ENCODE measurements around the gene ECI2. TPM values are rescaled to one million over a fixed set of nuclear protein-coding genes. Genes with fewer than 3 reads are reported as not detected.

Gene ECI2, protein sequence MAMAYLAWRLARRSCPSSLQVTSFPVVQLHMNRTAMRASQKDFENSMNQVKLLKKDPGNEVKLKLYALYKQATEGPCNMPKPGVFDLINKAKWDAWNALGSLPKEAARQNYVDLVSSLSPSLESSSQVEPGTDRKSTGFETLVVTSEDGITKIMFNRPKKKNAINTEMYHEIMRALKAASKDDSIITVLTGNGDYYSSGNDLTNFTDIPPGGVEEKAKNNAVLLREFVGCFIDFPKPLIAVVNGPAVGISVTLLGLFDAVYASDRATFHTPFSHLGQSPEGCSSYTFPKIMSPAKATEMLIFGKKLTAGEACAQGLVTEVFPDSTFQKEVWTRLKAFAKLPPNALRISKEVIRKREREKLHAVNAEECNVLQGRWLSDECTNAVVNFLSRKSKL
- total RNA-seq = 88.3 and 120 TPM in 2 replicates

DNA sequence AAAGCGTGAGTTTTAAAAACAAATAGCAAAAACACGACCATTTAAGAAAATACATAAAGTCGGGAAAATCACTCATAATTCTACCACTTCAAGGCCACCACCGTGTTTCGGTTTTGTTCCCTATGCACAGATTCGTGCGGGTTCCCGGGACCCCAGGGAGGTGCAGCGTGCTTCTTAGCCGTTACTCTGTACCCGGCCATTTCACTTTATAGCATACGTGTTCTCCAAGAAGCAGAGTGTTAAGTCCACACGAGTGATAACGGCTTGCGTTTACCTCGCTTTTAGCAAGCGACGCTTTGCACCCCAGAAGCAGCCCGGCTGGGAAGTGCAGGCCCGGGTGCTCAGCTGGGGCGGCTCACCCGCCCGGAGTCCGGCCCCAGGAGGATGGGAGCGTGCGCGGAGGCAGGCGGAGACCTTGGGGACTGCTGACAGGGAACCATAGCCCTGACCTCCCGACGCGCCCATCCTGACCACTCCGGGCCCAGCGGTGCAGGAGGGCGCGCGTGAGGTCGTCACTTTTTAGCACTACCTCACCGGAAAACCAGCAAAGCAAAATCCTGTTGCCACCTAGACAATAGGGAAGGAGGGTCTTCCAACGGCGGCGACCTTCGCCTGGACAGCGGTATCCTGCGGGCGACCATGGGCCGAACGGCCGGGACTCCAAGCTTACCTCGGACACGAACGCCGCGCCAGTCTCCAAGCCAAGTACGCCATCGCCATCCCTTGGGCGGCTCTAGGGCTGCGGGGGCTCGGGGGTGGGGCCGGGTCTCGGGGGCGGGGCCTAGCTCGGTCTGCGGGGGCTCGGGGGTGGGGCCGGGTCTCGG lies at the start of gene ECI2:
ECI2 (minus strand) TSS at position 735 of the 824 bp plus-strand sequence; CDS start at position 720, 15 bp downstream.
- DNase-seq (ENCODE audit: low read depth) = no peak
- peak within 1 kb of the TSS; percentile 80 for H3K4me3 ChIP-seq (ENCODE audit: low read depth, low read length)
- TF ChIP-seq, protein P1, sequence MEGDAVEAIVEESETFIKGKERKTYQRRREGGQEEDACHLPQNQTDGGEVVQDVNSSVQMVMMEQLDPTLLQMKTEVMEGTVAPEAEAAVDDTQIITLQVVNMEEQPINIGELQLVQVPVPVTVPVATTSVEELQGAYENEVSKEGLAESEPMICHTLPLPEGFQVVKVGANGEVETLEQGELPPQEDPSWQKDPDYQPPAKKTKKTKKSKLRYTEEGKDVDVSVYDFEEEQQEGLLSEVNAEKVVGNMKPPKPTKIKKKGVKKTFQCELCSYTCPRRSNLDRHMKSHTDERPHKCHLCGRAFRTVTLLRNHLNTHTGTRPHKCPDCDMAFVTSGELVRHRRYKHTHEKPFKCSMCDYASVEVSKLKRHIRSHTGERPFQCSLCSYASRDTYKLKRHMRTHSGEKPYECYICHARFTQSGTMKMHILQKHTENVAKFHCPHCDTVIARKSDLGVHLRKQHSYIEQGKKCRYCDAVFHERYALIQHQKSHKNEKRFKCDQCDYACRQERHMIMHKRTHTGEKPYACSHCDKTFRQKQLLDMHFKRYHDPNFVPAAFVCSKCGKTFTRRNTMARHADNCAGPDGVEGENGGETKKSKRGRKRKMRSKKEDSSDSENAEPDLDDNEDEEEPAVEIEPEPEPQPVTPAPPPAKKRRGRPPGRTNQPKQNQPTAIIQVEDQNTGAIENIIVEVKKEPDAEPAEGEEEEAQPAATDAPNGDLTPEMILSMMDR (conservative IDR thresholded peaks at IDR 0.05; ENCODE audit: low read depth, low read length) = no peak

DNA sequence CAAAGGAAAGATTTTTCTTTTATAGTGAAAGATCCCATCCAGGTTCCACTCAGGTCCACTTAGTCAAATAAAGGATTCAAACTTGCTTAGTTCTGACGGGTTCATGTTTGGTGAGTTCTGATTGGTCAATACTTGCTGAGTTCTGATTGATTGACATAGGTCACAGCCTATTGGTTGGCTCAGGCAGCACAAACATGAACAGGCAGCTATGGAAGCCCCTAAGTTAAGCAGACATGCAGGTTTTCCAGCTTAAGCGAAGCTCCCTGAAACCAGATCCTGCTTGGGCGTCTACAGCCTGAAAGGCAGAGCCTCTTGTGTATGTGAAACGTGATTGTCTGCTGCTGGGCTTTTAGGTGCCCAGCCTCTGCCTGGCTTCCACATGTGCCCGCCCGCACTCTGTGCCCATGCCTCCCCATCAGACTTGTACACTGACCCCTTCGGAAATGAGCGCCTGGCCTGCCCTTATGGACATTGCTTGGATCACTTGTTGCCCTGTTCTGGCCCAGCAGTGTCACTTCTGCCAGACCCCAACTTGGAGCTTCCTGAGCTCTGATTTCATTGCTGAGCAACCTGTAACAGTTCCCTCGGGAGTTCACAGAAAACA lies 45.4 kb upstream of the ECI2 start:
- DNase-seq (ENCODE audit: low read depth) = peak; percentile 4

DNA sequence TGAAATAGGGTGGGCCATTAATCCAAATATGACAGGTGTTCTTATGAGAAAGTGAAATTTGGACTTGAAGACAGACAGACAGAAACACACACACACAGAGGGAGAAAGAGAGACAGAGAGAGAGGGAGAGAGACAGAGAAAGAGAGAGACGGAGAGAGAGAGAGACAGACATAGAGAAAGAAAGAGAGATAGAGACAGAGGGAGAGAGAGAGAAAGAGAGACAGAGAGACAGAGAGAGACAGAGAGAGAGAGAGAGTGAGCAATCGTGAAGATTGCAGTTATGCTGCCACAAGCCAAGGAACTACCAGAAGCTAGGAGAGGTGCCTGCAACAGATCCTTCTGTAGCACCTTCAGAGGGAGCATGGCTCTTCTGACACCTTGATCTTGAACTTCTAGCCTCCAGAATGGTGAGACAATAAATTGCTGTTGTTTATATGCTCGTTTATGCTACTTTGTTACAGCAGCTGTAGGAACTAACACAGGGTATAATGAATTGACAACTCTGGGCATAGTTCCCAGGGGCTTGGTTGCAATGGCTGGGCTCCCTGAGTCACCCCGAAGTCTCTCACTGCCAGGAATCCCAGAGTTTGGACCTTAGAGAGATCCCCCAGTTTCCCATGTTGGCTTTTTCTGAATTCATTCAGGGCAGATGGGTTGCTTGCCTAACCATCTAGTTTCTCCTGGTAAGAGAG lies 44.7 kb upstream of the ECI2 start:
- H3K4me3 ChIP-seq (ENCODE audit: low read depth, low read length) = no peak overlapping the region
- TF ChIP-seq, protein P1 (conservative IDR thresholded peaks at IDR 0.05; ENCODE audit: low read depth, low read length) = no peak
- no peak for DNase-seq (ENCODE audit: low read depth)

More for the DNA sequence above, 45.4 kb upstream of the ECI2 start:
- TF ChIP-seq, protein P1 (conservative IDR thresholded peaks at IDR 0.05; ENCODE audit: low read depth, low read length) = no peak
- no peak overlapping the region for H3K4me3 ChIP-seq (ENCODE audit: low read depth, low read length)

DNA sequence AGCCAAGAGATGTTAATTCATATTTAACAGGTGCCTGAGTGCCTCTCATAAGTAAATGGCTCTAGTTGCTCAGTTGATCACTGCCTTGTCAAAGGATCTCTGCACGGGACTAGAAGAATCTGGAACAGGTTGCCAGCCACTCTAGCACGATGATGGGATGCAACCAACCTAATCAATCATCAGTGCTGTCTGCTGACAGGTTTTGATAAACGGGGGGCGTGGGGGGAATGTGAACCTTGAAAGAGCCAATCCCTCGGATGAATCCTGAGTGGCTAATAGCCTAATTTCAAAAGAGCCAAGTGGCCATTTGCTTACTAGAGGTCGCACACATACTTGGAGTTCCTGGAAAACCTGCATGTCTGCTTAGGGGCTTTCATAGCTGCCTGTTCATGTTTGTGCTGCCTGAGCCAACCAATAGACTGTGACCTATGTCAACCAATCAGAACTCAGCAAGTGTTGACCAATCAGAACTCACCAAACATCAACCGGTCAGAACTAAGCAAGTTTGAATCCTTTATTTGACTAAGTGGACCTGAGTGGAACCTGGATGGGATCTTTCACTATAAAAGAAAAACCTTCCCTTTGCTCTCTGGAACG lies 43.5 kb upstream of the ECI2 start:
- TF ChIP-seq, protein P1 (conservative IDR thresholded peaks at IDR 0.05; ENCODE audit: low read depth, low read length) = no peak
- H3K4me3 ChIP-seq (ENCODE audit: low read depth, low read length) = no peak overlapping the region
- DNase-seq (ENCODE audit: low read depth) = no peak

DNA sequence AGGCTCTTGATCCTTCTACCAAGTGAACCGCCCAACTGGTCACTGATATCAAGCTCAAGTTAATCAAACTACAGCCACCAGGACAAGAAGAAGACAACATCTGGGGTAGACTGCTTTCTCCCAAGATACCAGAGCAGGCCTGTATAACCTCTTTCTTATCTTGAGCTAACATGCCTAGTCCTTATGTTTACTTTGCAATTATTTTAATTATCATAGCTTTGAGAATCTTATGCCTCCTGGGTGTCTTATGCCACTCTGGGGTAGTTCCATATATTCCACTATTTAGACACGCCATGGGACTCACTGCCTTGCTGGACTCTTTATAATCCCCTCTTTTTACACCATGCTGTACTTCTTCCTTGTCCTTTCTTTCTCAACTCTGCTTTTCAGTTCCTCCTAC lies 41.5 kb upstream of the ECI2 start:
- DNase-seq (ENCODE audit: low read depth) = no peak
- no peak overlapping the region for H3K4me3 ChIP-seq (ENCODE audit: low read depth, low read length)
- TF ChIP-seq, protein P1 (conservative IDR thresholded peaks at IDR 0.05; ENCODE audit: low read depth, low read length) = no peak

DNA sequence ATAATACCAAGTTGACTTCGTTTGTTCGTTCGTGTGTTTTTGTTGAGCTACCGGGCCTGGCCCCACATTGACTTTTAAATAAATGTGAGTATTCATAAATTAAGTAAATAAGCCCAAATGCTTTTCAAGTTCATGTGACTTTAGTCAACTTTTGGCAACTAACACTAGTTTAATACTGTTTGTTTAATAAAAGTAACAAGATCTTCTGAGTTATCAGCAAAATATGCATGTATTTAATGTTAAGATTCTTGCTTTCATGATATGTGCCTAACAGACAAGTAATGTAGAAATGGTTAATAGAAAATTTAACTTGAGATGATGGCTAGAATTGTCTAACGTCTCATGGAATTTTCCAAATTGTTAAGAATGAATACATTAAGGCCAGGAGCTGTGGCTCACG lies 38.7 kb upstream of the ECI2 start:
- TF ChIP-seq, protein P1 (conservative IDR thresholded peaks at IDR 0.05; ENCODE audit: low read depth, low read length) = no peak
- no peak overlapping the region for H3K4me3 ChIP-seq (ENCODE audit: low read depth, low read length)
- no peak for DNase-seq (ENCODE audit: low read depth)
